A549 treated with AZD9567 at 1 μM for 4 hours (cell line): ENCODE measurements around the gene PSMA8. TPM values are rescaled to one million over a fixed set of nuclear protein-coding genes. Genes with fewer than 3 reads are reported as not detected.

Experiments used
- total RNA-seq: library from RNA; stranded (reverse); fragments of 200-300 nt; extraction: Qiagen RNA extraction; gene quantifications from 5 replicates; pipeline ENCODE4 v1.2.3, GENCODE V29; 2022; ENCODE audit not compliant: insufficient read depth

The PSMA8 gene
- not detected in 5 replicates for total RNA-seq

DNA sequence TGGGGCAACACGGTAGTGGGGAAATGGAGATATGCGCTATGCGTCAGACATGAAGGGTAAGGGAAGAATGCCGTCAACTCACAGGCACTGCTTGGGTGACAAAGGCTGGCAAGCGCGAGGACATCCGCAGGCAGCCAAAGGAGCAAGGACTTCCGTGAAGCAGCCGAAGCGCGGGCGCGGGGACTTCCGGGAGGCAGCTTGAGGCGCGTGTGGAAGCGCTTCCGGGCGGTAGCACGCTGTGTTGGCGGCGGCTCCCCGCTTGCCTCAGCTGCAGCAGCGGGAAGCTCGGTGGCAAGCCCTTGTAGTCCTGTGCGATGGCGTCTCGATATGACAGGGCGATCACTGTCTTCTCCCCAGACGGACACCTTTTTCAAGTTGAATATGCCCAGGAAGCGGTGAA, at the start of gene PSMA8:
Gene PSMA8, plus strand, starts transcription at position 218 of the 400 bp plus-strand sequence. Its CDS starts 97 bp downstream, at position 315.

GRCh38 chr18:26090130-26091046, 43.3 kb upstream of the PSMA8 start, which contains the start of gene SS18:
Gene SS18, minus strand, starts transcription at chr18:26090613. Its CDS starts 44 bp downstream, at chr18:26090569.

GRCh38 chr18:26226229-26227050, 92.8 kb downstream of the PSMA8 start, which contains the start of gene TAF4B:
Gene TAF4B, plus strand, starts transcription at chr18:26226445. Its CDS starts 489 bp downstream, at chr18:26226934.

Other genes with a start within 250 kb of the PSMA8 start
- gene SS18, start 43.3 kb upstream of the PSMA8 start, total RNA-seq = 48.2 to 204 TPM (median 54.1 TPM) in 5 replicates
- 4.2 to 5.2 TPM (median 5.0 TPM) in 5 replicates for gene TAF4B, start 92.6 kb downstream of the PSMA8 start, total RNA-seq